Ramos (cell line): ENCODE measurements around the gene HCFC2.
"Not testable (repeated sequence)": the region's sequence is repeated elsewhere in the genome, so short reads cannot be mapped to it uniquely, and the experiment has no call there.

ENCODE experiments used
- in situ Hi-C: fragments of 300-500 bp; cut with MboI; formaldehyde crosslinking; loops from one replicate; pipeline ENCODE4 v1.14.3; 2022; ENCODE audit warnings: low sequenced_read_pairs; ENCODE audit not compliant: unreplicated experiment

Gene HCFC2

GRCh38 chr12:104064031-104064841 lies at the start of gene HCFC2:
Gene HCFC2 (plus strand): TSS chr12:104064531. CDS start chr12:104064561, 30 bp downstream.
- in situ Hi-C loops, result no loop called here

GRCh38 chr12:104021862-104022261 lies 42.5 kb upstream of the HCFC2 start:
- in situ Hi-C loops, result not testable (repeated sequence)

- in situ Hi-C loops, result no loop called here
Observed at GRCh38 chr12:104022786-104023185, 41.5 kb upstream of the HCFC2 start.

- in situ Hi-C loops, result no loop called here
Observed at GRCh38 chr12:104023710-104024109, 40.6 kb upstream of the HCFC2 start.

GRCh38 chr12:104024348-104024747 lies 40.0 kb upstream of the HCFC2 start:
- in situ Hi-C loops, result no loop called here

- in situ Hi-C loops, result no loop called here
Observed at GRCh38 chr12:104025771-104026170, 38.6 kb upstream of the HCFC2 start.

GRCh38 chr12:104026841-104027599 lies 37.3 kb upstream of the HCFC2 start:
- in situ Hi-C loops, result no loop called here

- in situ Hi-C loops, result not testable (repeated sequence)
Observed at GRCh38 chr12:104030596-104030995, 33.7 kb upstream of the HCFC2 start.

GRCh38 chr12:104036143-104036542 lies 28.2 kb upstream of the HCFC2 start:
- in situ Hi-C loops, result not testable (repeated sequence)

GRCh38 chr12:104039769-104040168 lies 24.6 kb upstream of the HCFC2 start:
- in situ Hi-C loops, result not testable (repeated sequence)

- in situ Hi-C loops, result no loop called here
Observed at GRCh38 chr12:104042580-104042979, 21.8 kb upstream of the HCFC2 start.

- in situ Hi-C loops, result no loop called here
Observed at GRCh38 chr12:104044158-104044557, 20.2 kb upstream of the HCFC2 start.

GRCh38 chr12:104046306-104046705 lies 18.0 kb upstream of the HCFC2 start:
- in situ Hi-C loops, result no loop called here

- in situ Hi-C loops, result no loop called here
Observed at GRCh38 chr12:104048162-104048561, 16.2 kb upstream of the HCFC2 start.

GRCh38 chr12:104048811-104049210 lies 15.5 kb upstream of the HCFC2 start:
- in situ Hi-C loops, result no loop called here

- in situ Hi-C loops, result no loop called here
Observed at GRCh38 chr12:104049278-104049902, 14.9 kb upstream of the HCFC2 start.

- in situ Hi-C loops, result no loop called here
Observed at GRCh38 chr12:104049903-104050356, 14.4 kb upstream of the HCFC2 start, which contains the start of gene GLT8D2. Gene GLT8D2 (minus strand): TSS chr12:104050187. CDS start chr12:104019648, 30,539 bp downstream.

- in situ Hi-C loops, result no loop called here
Observed at GRCh38 chr12:104050436-104050835, 13.9 kb upstream of the HCFC2 start.

- in situ Hi-C loops, result loop anchor here (5.0 kb wide), 1 partner anchor 52 kb away; no protein-coding TSS in a partner anchor
Observed at GRCh38 chr12:104054681-104055346, 9.5 kb upstream of the HCFC2 start.
